ENCODE measurements around the gene SIGLEC10. TPM values are rescaled to one million over a fixed set of nuclear protein-coding genes. Genes with fewer than 3 reads are reported as not detected.

The SIGLEC10 gene
- polyA plus RNA-seq, 1 donor (not counting 4 experiments of a cell fraction or from before 2014, with no cell fraction given): not detected

DNA sequence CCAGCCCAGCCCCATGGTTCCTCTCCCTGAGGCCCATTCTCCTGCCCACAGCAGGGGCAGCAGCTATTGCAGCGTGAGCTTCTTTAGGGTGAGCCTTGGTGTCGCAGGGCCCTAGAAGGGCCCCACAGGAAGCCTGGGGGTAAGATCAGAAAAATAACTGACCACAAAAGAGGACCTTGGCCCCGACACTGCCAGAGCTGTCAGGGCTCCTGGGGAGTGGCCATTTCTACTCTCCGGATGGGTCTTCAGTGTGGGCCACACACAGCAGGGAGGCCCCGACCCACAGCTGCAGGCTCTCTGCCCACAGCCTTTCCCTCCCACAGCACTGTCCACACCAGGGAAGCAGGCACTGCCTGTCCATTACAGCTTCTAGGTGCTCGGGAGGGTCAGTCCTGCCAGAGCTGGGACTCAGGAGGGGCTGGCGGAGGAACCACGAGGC is 44.3 kb upstream of the SIGLEC10 start:
- Histone ChIP-seq H4K20me1 (ENCODE audit: control insufficient read depth, extremely low read depth, insufficient read depth, low read length) (no peaks in the 10 kb centered on the region), H3K9me1 (ENCODE audit: control insufficient read depth, extremely low read depth, insufficient read depth, low read length) (no peaks in the 10 kb centered on the region), H3K27me3 (ENCODE audit: control insufficient read depth, extremely low read depth, insufficient read depth, low read length) (no peaks in the 10 kb centered on the region), H3K79me2 (ENCODE audit: control insufficient read depth, insufficient read depth, low read length) (no peaks in the 10 kb centered on the region), H3K36me3 (ENCODE audit: control insufficient read depth in 2 of 2, extremely low read depth in 1 of 2, insufficient read depth in 2 of 2, low read length in 2 of 2) (no peaks in the 10 kb centered on the region), H3K4me3 (ENCODE audit: control insufficient read depth in 2 of 3, extremely low read depth in 1 of 3, insufficient read depth in 2 of 3, low read depth in 1 of 3, low read length in 3 of 3) (no peak overlapping the region), H3K9ac (ENCODE audit: control insufficient read depth, extremely low read depth, insufficient read depth, low read length) (no peak overlapping the region), H3K9me3 (ENCODE audit: control insufficient read depth, low read depth, low read length) (no peaks in the 10 kb centered on the region), H3K4me2 (ENCODE audit: control insufficient read depth, extremely low read depth, insufficient read depth, low read depth, low read length) (no peak overlapping the region), H3K4me1 (ENCODE audit: control insufficient read depth, extremely low read depth, insufficient read depth, low read length) (no peaks in the 10 kb centered on the region), H2AFZ (ENCODE audit: control insufficient read depth, low read length) (no peak overlapping the region), H3K27ac (ENCODE audit: control insufficient read depth, insufficient read depth, low read length) (no peak overlapping the region)
- FAIRE-seq (no peak), DNase-seq (ENCODE audit: low read depth, low spot score) (no peak)
- dilution Hi-C loops (cut with MboI; ENCODE audit: extremely low pct_ligation_motif_present, low sequenced_read_pairs): no loop called here
- TF ChIP-seq CTCF (optimal IDR thresholded peaks at IDR 0.05 in 1 of 3, IDR thresholded peaks at IDR 0.05 in 1 of 3, conservative IDR thresholded peaks at IDR 0.05 in 1 of 3; ENCODE audit: extremely low read depth in 1 of 3, insufficient read depth in 2 of 3, low read length in 3 of 3) (no peak), EZH2 (IDR thresholded peaks at IDR 0.05; ENCODE audit: low read length) (no peak)

- Histone ChIP-seq H4K20me1 (ENCODE audit: control insufficient read depth, extremely low read depth, insufficient read depth, low read length) (no peaks in the 10 kb centered on the region), H3K27me3 (ENCODE audit: control insufficient read depth, extremely low read depth, insufficient read depth, low read length) (no peaks in the 10 kb centered on the region), H3K9ac (ENCODE audit: control insufficient read depth, extremely low read depth, insufficient read depth, low read length) (no peak overlapping the region), H3K9me3 (ENCODE audit: control insufficient read depth, low read depth, low read length) (no peaks in the 10 kb centered on the region), H3K9me1 (ENCODE audit: control insufficient read depth, extremely low read depth, insufficient read depth, low read length) (no peaks in the 10 kb centered on the region), H3K4me2 (ENCODE audit: control insufficient read depth, extremely low read depth, insufficient read depth, low read depth, low read length) (no peak overlapping the region), H3K36me3 (ENCODE audit: control insufficient read depth in 2 of 2, extremely low read depth in 1 of 2, insufficient read depth in 2 of 2, low read length in 2 of 2) (no peaks in the 10 kb centered on the region), H2AFZ (ENCODE audit: control insufficient read depth, low read length) (no peak overlapping the region), H3K79me2 (ENCODE audit: control insufficient read depth, insufficient read depth, low read length) (no peaks in the 10 kb centered on the region), H3K4me3 (ENCODE audit: control insufficient read depth in 2 of 3, extremely low read depth in 1 of 3, insufficient read depth in 2 of 3, low read depth in 1 of 3, low read length in 3 of 3) (no peak overlapping the region), H3K27ac (ENCODE audit: control insufficient read depth, insufficient read depth, low read length) (no peak overlapping the region), H3K4me1 (ENCODE audit: control insufficient read depth, extremely low read depth, insufficient read depth, low read length) (no peaks in the 10 kb centered on the region)
- TF ChIP-seq EZH2 (IDR thresholded peaks at IDR 0.05; ENCODE audit: low read length) (no peak), CTCF (optimal IDR thresholded peaks at IDR 0.05 in 1 of 3, IDR thresholded peaks at IDR 0.05 in 1 of 3, conservative IDR thresholded peaks at IDR 0.05 in 1 of 3; ENCODE audit: extremely low read depth in 1 of 3, insufficient read depth in 2 of 3, low read length in 3 of 3) (no peak)
- no peak for FAIRE-seq
- DNase-seq (ENCODE audit: low read depth, low spot score): no peak
- dilution Hi-C loops (cut with MboI; ENCODE audit: extremely low pct_ligation_motif_present, low sequenced_read_pairs): no loop called here
These were observed 42.9 kb upstream of the SIGLEC10 start for GRCh38 chr19:51460164-51460992.
